ENCODE data around the gene TMEM123. TPM values are rescaled to one million over a fixed set of nuclear protein-coding genes. Genes with fewer than 3 reads are reported as not detected.
A peak's percentile ranks its signal among the peaks of the same experiment; 100 is the strongest.

TMEM123 gene
- total and polyA plus RNA-seq, 2 of the 13 experiments (the other 11 are each of a cell fraction or from before 2014, with no cell fraction given) = 365 to 2,761 TPM

DNA sequence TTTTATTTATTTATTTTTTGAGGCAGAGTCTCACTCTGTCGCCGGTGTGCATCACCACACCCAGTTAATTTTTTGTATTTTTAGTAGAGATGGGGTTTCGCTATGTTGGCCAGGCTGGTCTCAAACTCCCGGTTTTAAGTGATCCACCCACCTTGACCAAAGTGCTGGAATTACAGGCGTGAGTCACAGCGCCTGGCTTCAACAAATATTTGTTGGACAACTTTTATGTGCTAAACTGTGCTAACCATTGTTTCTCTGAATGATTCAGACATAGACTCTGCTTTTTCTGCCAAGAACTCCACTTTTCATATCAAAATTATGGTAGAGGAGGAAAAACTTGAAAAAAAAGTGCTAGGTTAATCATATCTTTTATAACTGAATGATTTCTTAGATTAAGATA, 41.7 kb upstream of the TMEM123 start (continued):
- TF ChIP-seq, protein P1, sequence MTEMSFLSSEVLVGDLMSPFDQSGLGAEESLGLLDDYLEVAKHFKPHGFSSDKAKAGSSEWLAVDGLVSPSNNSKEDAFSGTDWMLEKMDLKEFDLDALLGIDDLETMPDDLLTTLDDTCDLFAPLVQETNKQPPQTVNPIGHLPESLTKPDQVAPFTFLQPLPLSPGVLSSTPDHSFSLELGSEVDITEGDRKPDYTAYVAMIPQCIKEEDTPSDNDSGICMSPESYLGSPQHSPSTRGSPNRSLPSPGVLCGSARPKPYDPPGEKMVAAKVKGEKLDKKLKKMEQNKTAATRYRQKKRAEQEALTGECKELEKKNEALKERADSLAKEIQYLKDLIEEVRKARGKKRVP (CRISPR knock-in tag; IDR thresholded peaks at IDR 0.05) = no peak
- TF ChIP-seq ERF (CRISPR knock-in tag; IDR thresholded peaks at IDR 0.05) = no peak
- TF ChIP-seq, protein P2, sequence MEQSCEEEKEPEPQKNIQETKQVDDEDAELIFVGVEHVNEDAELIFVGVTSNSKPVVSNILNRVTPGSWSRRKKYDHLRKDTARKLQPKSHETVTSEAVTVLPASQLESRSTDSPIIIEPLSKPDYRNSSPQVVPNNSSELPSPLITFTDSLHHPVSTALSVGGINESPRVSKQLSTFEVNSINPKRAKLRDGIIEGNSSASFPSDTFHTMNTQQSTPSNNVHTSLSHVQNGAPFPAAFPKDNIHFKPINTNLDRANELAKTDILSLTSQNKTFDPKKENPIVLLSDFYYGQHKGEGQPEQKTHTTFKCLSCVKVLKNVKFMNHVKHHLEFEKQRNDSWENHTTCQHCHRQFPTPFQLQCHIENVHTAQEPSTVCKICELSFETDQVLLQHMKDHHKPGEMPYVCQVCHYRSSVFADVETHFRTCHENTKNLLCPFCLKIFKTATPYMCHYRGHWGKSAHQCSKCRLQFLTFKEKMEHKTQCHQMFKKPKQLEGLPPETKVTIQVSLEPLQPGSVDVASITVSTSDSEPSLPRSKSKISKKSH (CRISPR knock-in tag; IDR thresholded peaks at IDR 0.05; ENCODE audit: borderline replicate concordance) = no peak
- TF ChIP-seq CREM (IDR thresholded peaks at IDR 0.05) = peak; percentile 37; the same call in 1 of the 2 replicates
- TF ChIP-seq CREM (CRISPR knock-in tag; IDR thresholded peaks at IDR 0.05) = no peak
- peak; percentile 99 for TF ChIP-seq FOSL2 (CRISPR knock-in tag; IDR thresholded peaks at IDR 0.05)
- no peak for TF ChIP-seq HOXA7 (CRISPR knock-in tag; IDR thresholded peaks at IDR 0.05)
- TF ChIP-seq SAFB2 (CRISPR knock-in tag; IDR thresholded peaks at IDR 0.05; ENCODE audit: borderline replicate concordance, low read depth) = no peak
- no peak for TF ChIP-seq ZNF264 (CRISPR knock-in tag; IDR thresholded peaks at IDR 0.05)
- TF ChIP-seq CEBPG (CRISPR knock-in tag; IDR thresholded peaks at IDR 0.05) = peak; percentile 28; the same call in 1 of the 2 replicates
- no peak for TF ChIP-seq HCFC1 (IDR thresholded peaks at IDR 0.05; ENCODE audit: low read depth, low read length)
- TF ChIP-seq HOXA3 (CRISPR knock-in tag; IDR thresholded peaks at IDR 0.05) = peak; percentile 43; the same call in 1 of the 2 replicates
- no peak for TF ChIP-seq SRSF1 (optimal IDR thresholded peaks at IDR 0.05; ENCODE audit: low read depth, low read length)
- TF ChIP-seq ZNF513 (CRISPR knock-in tag; conservative IDR thresholded peaks at IDR 0.05) = no peak
- peak; percentile 99; the same call in 1 of the 2 replicates for TF ChIP-seq ZNF224 (CRISPR knock-in tag; IDR thresholded peaks at IDR 0.05)
- TF ChIP-seq TARDBP (CRISPR knock-in tag; IDR thresholded peaks at IDR 0.05) = 0 out of 2 replicates have a peak, but pooled peaks have one; percentile 37
- TF ChIP-seq ZNF543 (CRISPR knock-in tag; IDR thresholded peaks at IDR 0.05) = peak; percentile 41; the same call in 1 of the 2 replicates
- TF ChIP-seq ZFP82 (CRISPR knock-in tag; IDR thresholded peaks at IDR 0.05; ENCODE audit: borderline replicate concordance) = 0 out of 2 replicates have a peak, but pooled peaks have one; percentile 38
- TF ChIP-seq KMT2A (CRISPR knock-in tag; IDR thresholded peaks at IDR 0.05) = no peak
- no peak for TF ChIP-seq MLXIP (CRISPR knock-in tag; IDR thresholded peaks at IDR 0.05; ENCODE audit: borderline replicate concordance)
- peak; percentile 86 for TF ChIP-seq GATAD2A (CRISPR knock-in tag; IDR thresholded peaks at IDR 0.05)
- TF ChIP-seq, protein P3, sequence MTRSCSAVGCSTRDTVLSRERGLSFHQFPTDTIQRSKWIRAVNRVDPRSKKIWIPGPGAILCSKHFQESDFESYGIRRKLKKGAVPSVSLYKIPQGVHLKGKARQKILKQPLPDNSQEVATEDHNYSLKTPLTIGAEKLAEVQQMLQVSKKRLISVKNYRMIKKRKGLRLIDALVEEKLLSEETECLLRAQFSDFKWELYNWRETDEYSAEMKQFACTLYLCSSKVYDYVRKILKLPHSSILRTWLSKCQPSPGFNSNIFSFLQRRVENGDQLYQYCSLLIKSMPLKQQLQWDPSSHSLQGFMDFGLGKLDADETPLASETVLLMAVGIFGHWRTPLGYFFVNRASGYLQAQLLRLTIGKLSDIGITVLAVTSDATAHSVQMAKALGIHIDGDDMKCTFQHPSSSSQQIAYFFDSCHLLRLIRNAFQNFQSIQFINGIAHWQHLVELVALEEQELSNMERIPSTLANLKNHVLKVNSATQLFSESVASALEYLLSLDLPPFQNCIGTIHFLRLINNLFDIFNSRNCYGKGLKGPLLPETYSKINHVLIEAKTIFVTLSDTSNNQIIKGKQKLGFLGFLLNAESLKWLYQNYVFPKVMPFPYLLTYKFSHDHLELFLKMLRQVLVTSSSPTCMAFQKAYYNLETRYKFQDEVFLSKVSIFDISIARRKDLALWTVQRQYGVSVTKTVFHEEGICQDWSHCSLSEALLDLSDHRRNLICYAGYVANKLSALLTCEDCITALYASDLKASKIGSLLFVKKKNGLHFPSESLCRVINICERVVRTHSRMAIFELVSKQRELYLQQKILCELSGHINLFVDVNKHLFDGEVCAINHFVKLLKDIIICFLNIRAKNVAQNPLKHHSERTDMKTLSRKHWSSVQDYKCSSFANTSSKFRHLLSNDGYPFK (CRISPR knock-in tag; IDR thresholded peaks at IDR 0.05; ENCODE audit: borderline replicate concordance) = no peak
- TF ChIP-seq KDM1A (CRISPR knock-in tag; IDR thresholded peaks at IDR 0.05) = 0 out of 2 replicates have a peak, but pooled peaks have one; percentile 38

Measured in HepG2 (cell line).